ENCODE results near the gene CCSER1. TPM values are rescaled to one million over a fixed set of nuclear protein-coding genes. Genes with fewer than 3 reads are reported as not detected.
"Not testable (repeated sequence)": the region's sequence is repeated elsewhere in the genome, so short reads cannot be mapped to it uniquely, and the experiment has no call there.

Gene CCSER1
- total RNA-seq, 4 donors from 2014 or later = 3.6 to 7.0 (median 5.5) TPM

DNA sequence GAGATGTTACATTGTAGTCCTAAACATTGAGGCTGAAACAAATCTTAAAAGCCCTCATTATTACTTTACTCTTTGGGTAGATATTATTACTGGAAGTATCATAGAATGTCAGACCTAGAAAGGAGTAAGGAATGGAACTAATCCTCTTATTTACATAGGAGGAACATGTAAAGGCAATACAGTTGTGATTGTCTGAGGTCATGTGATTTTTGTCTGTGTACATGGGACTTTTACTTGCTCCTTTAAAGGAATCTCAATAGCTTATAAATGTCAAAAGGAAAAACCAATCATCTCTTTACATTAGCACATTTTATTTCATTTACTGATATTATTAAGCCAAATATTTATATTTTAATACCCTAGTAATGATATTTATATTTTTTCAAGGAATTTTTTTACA is 568.2 kb downstream of the CCSER1 start:
- H3K9me3 ChIP-seq = no peaks in the 10 kb centered on the region
- H3K27me3 ChIP-seq = no peaks in the 10 kb centered on the region
- H3K4me1 ChIP-seq = no peaks in the 10 kb centered on the region
- no peak for DNase-seq (ENCODE audit: extremely low spot score)
- H3K36me3 ChIP-seq = no peaks in the 10 kb centered on the region
- TF ChIP-seq, protein P1, sequence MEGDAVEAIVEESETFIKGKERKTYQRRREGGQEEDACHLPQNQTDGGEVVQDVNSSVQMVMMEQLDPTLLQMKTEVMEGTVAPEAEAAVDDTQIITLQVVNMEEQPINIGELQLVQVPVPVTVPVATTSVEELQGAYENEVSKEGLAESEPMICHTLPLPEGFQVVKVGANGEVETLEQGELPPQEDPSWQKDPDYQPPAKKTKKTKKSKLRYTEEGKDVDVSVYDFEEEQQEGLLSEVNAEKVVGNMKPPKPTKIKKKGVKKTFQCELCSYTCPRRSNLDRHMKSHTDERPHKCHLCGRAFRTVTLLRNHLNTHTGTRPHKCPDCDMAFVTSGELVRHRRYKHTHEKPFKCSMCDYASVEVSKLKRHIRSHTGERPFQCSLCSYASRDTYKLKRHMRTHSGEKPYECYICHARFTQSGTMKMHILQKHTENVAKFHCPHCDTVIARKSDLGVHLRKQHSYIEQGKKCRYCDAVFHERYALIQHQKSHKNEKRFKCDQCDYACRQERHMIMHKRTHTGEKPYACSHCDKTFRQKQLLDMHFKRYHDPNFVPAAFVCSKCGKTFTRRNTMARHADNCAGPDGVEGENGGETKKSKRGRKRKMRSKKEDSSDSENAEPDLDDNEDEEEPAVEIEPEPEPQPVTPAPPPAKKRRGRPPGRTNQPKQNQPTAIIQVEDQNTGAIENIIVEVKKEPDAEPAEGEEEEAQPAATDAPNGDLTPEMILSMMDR (IDR thresholded peaks at IDR 0.05) = no peak
- TF ChIP-seq POLR2A (IDR thresholded peaks at IDR 0.05; ENCODE audit: low read depth) (no peak), POLR2AphosphoS5 (IDR thresholded peaks at IDR 0.05) (no peak), EP300 (IDR thresholded peaks at IDR 0.05) (no peak)
- intact Hi-C loops (cut with DNase I) = no loop called here
- H3K27ac ChIP-seq (replicated peaks in 1 of 4) = no peak overlapping the region
- no peak overlapping the region for H3K4me3 ChIP-seq

DNA sequence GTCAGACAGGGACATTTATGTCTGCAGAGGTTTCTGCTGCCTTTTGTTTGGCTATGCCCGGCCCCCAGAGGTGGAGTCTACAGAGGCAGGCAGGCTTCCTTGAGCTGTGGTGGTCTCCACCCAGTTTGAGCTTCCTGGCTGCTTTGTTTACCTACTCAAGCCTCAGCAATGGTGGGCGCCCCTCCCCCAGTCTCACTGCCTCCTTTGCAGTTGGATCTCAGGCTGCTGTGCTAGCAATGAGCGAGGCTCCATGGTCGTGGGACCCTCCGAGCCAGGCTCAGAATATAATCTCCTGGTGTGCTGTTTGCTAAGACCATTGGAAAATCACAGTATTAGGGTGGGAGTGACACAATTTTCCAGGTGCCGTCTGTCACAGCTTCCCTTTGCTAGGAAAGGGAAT is 578.3 kb downstream of the CCSER1 start:
- 75% methylated on average over 4 of the region's 6 CpGs for WGBS
- DNase-seq (ENCODE audit: extremely low spot score) = not testable (repeated sequence)

DNA sequence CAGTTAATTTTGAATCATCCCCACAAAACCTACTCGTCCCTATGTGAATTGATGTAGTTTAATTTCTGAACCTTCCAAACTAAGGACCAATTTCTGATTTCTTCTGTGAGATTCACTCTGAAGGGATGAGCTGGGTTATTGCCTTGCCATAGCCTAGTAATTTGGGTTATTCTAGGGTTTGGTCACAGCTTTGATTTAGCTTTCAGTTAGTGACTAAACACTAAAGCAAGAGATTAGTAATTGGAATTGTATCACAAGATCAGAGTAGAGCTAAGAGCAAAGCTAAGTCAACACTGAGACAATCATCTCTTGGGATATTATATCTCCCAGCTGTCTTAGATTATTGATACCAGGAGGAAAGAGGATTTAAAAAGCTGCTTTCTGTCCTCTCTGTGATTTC is 588.0 kb downstream of the CCSER1 start:
- no peak for DNase-seq (ENCODE audit: extremely low spot score)
- Histone ChIP-seq H3K4me1 (no peaks in the 10 kb centered on the region), H3K27ac (replicated peaks in 1 of 4) (no peak overlapping the region), H3K36me3 (no peaks in the 10 kb centered on the region), H3K4me3 (no peak overlapping the region), H3K27me3 (no peaks in the 10 kb centered on the region), H3K9me3 (no peaks in the 10 kb centered on the region)
- TF ChIP-seq POLR2A (IDR thresholded peaks at IDR 0.05; ENCODE audit: low read depth) (no peak), POLR2AphosphoS5 (IDR thresholded peaks at IDR 0.05) (no peak), EP300 (IDR thresholded peaks at IDR 0.05) (no peak)
- TF ChIP-seq, protein P1 (IDR thresholded peaks at IDR 0.05) = no peak
- intact Hi-C loops (cut with DNase I) = no loop called here
- WGBS = 93% methylated on average over 1 of the region's 1 CpG

More for the DNA sequence above, 578.3 kb downstream of the CCSER1 start:
- H3K4me3 ChIP-seq; H3K9me3 ChIP-seq; H3K36me3 ChIP-seq; H3K4me1 ChIP-seq; H3K27me3 ChIP-seq; intact Hi-C loops (cut with DNase I); H3K27ac ChIP-seq (replicated peaks in 1 of 4): not testable (repeated sequence)

DNA sequence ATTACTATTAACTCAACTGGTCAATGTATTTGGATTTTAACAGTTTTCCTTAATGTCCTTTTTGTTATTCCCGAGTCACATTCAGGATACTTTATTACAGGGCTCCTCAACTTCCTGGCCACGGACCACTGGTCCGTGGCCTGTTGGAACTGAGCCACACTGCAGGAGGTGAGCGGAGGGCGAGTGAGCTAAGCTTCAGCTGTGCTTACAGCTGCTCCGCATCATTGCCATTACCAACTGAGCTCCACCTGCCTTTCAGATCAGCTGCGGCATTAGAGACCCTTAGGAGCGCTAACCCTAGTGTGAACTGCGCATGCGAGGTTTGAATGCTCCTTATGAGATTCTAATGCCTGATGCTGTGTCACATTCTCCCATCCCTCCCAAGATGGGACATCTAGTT is 591.7 kb downstream of the CCSER1 start:
- H3K27ac ChIP-seq (replicated peaks in 1 of 4) = no peak overlapping the region
- WGBS = 90% methylated on average over 10 of the region's 10 CpGs

DNA sequence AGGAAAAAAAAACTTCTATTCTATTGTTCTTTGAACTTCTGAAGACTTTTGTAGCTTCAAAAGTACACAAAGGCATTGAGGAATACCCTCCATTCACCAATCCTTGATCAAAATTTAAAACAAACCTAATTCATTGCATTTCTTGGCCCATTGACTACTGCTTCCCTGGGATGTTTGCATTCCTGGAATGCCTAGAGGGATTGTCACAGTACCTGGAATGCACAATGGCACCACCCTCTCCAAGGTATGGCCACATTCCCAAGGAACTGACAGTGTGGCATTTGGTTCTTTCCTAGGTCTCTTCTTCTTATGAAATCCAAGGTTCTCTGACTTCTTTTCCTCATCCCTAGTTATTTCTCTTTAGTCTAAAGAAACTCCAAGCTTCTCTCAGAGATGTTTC is 600.7 kb downstream of the CCSER1 start:
- no peaks in the 10 kb centered on the region for H3K9me3 ChIP-seq
- DNase-seq (ENCODE audit: extremely low spot score) = no peak
- H3K27me3 ChIP-seq = no peaks in the 10 kb centered on the region
- H3K27ac ChIP-seq (replicated peaks in 1 of 4) = no peak overlapping the region
- intact Hi-C loops (cut with DNase I) = no loop called here
- no peaks in the 10 kb centered on the region for H3K4me1 ChIP-seq
- TF ChIP-seq POLR2A (IDR thresholded peaks at IDR 0.05; ENCODE audit: low read depth) = no peak
- TF ChIP-seq, protein P1 (IDR thresholded peaks at IDR 0.05) = no peak
- TF ChIP-seq EP300 (IDR thresholded peaks at IDR 0.05) = no peak
- no peak for TF ChIP-seq POLR2AphosphoS5 (IDR thresholded peaks at IDR 0.05)
- no peak overlapping the region for H3K4me3 ChIP-seq
- no peaks in the 10 kb centered on the region for H3K36me3 ChIP-seq

More for the DNA sequence above, 591.7 kb downstream of the CCSER1 start:
- H3K9me3 ChIP-seq = no peaks in the 10 kb centered on the region
- H3K4me3 ChIP-seq = no peak overlapping the region
- no peaks in the 10 kb centered on the region for H3K27me3 ChIP-seq
- TF ChIP-seq, protein P1 (IDR thresholded peaks at IDR 0.05) = no peak
- H3K36me3 ChIP-seq = no peaks in the 10 kb centered on the region
- no peaks in the 10 kb centered on the region for H3K4me1 ChIP-seq
- intact Hi-C loops (cut with DNase I) = no loop called here
- no peak for DNase-seq (ENCODE audit: extremely low spot score)

Measured in esophagus muscularis mucosa (tissue), 4 donors.